ENCODE measurements around the gene MISP3. TPM values are rescaled to one million over a fixed set of nuclear protein-coding genes. Genes with fewer than 3 reads are reported as not detected.

The MISP3 gene
- total and polyA plus RNA-seq, 9 of the 15 experiments (the other 6 are each of a cell fraction or from before 2014, with no cell fraction given), result 0.25 to 5.6 (median 1.6) TPM

DNA sequence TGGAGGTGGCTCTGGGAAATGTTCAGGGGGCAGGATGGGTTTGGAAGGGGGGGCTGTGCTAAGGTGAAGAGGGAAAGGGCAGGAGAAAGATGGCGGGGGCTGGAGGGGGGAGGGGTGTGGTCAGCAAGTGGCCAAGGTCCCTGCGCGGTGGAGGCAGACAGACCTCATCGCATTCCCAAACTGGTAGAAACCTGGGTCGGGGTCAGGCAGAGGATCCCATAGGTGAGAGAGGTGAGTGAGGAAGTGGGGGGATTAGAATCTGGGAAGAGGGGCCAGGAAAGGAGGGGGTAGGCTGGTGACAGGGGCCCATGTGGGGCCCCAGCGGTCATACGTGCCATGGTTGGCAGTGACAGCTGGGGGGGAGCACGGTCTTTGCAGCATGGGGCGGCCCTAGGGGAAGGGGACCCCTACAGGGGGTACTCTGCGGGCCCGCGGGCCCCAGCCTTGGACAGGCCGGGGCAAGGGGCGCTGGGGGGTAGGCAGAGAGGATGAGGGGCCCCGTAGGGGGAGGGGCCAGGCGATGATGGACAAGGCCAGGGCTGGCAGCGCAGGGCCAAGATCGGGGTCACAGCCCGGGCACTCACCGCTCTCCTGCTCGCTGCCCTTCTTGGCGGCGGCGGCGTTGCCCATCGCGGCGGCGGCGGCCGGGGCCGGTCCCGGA is 44.5 kb downstream of the MISP3 start (continued):
- TF ChIP-seq, protein P1, sequence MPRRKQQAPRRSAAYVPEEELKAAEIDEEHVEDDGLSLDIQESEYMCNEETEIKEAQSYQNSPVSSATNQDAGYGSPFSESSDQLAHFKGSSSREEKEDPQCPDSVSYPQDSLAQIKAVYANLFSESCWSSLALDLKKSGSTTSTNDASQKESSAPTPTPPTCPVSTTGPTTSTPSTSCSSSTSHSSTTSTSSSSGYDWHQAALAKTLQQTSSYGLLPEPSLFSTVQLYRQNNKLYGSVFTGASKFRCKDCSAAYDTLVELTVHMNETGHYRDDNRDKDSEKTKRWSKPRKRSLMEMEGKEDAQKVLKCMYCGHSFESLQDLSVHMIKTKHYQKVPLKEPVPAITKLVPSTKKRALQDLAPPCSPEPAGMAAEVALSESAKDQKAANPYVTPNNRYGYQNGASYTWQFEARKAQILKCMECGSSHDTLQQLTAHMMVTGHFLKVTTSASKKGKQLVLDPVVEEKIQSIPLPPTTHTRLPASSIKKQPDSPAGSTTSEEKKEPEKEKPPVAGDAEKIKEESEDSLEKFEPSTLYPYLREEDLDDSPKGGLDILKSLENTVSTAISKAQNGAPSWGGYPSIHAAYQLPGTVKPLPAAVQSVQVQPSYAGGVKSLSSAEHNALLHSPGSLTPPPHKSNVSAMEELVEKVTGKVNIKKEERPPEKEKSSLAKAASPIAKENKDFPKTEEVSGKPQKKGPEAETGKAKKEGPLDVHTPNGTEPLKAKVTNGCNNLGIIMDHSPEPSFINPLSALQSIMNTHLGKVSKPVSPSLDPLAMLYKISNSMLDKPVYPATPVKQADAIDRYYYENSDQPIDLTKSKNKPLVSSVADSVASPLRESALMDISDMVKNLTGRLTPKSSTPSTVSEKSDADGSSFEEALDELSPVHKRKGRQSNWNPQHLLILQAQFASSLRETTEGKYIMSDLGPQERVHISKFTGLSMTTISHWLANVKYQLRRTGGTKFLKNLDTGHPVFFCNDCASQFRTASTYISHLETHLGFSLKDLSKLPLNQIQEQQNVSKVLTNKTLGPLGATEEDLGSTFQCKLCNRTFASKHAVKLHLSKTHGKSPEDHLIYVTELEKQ (CRISPR knock-in tag; IDR thresholded peaks at IDR 0.05), result no peak
- TF ChIP-seq YY1 (IDR thresholded peaks at IDR 0.05; ENCODE audit: borderline replicate concordance in 1 of 3, control insufficient read depth in 1 of 3, extremely low read depth in 1 of 3, insufficient read depth in 3 of 3, insufficient read length in 1 of 3, insufficient replicate concordance in 2 of 3, low read depth in 1 of 3, low read length in 2 of 3) (peak in 2 of 3 experiments; percentile 23 to 79), HNRNPLL (IDR thresholded peaks at IDR 0.05; ENCODE audit: low read depth, low read length, poor library complexity, severe bottlenecking) (peak; percentile 0), RBM15 (IDR thresholded peaks at IDR 0.05; ENCODE audit: insufficient read depth, low read length) (no peak), NFYB (IDR thresholded peaks at IDR 0.05; ENCODE audit: extremely low read depth, insufficient read length) (no peak), CTBP1 (IDR thresholded peaks at IDR 0.05; ENCODE audit: borderline replicate concordance) (no peak), ZNF239 (CRISPR knock-in tag; IDR thresholded peaks at IDR 0.05) (no peak), MTA3 (IDR thresholded peaks at IDR 0.05; ENCODE audit: borderline replicate concordance) (no peak), ZKSCAN3 (CRISPR knock-in tag; IDR thresholded peaks at IDR 0.05) (no peak), RBM22 (IDR thresholded peaks at IDR 0.05; ENCODE audit: low read depth, low read length, poor library complexity, severe bottlenecking) (no peak), ZSCAN29 (IDR thresholded peaks at IDR 0.05) (no peak), PCBP1 (IDR thresholded peaks at IDR 0.05; ENCODE audit: low read depth, low read length, poor library complexity, severe bottlenecking) (peak; percentile 29)
- TF ChIP-seq, protein P2, sequence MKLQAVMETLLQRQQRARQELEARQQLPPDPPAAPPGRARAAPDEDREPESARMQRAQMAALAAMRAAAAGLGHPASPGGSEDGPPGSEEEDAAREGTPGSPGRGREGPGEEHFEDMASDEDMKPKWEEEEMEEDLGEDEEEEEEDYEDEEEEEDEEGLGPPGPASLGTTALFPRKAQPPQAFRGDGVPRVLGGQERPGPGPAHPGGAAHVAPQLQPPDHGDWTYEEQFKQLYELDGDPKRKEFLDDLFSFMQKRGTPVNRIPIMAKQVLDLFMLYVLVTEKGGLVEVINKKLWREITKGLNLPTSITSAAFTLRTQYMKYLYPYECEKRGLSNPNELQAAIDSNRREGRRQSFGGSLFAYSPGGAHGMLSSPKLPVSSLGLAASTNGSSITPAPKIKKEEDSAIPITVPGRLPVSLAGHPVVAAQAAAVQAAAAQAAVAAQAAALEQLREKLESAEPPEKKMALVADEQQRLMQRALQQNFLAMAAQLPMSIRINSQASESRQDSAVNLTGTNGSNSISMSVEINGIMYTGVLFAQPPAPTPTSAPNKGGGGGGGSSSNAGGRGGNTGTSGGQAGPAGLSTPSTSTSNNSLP (IDR thresholded peaks at IDR 0.05; ENCODE audit: borderline replicate concordance, low read depth, low read length), result no peak
- TF ChIP-seq, protein P3, sequence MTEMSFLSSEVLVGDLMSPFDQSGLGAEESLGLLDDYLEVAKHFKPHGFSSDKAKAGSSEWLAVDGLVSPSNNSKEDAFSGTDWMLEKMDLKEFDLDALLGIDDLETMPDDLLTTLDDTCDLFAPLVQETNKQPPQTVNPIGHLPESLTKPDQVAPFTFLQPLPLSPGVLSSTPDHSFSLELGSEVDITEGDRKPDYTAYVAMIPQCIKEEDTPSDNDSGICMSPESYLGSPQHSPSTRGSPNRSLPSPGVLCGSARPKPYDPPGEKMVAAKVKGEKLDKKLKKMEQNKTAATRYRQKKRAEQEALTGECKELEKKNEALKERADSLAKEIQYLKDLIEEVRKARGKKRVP (CRISPR knock-in tag; IDR thresholded peaks at IDR 0.05), result no peak
- TF ChIP-seq, protein P4, sequence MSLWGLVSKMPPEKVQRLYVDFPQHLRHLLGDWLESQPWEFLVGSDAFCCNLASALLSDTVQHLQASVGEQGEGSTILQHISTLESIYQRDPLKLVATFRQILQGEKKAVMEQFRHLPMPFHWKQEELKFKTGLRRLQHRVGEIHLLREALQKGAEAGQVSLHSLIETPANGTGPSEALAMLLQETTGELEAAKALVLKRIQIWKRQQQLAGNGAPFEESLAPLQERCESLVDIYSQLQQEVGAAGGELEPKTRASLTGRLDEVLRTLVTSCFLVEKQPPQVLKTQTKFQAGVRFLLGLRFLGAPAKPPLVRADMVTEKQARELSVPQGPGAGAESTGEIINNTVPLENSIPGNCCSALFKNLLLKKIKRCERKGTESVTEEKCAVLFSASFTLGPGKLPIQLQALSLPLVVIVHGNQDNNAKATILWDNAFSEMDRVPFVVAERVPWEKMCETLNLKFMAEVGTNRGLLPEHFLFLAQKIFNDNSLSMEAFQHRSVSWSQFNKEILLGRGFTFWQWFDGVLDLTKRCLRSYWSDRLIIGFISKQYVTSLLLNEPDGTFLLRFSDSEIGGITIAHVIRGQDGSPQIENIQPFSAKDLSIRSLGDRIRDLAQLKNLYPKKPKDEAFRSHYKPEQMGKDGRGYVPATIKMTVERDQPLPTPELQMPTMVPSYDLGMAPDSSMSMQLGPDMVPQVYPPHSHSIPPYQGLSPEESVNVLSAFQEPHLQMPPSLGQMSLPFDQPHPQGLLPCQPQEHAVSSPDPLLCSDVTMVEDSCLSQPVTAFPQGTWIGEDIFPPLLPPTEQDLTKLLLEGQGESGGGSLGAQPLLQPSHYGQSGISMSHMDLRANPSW (CRISPR knock-in tag; IDR thresholded peaks at IDR 0.05), result no peak
- TF ChIP-seq, protein P5, sequence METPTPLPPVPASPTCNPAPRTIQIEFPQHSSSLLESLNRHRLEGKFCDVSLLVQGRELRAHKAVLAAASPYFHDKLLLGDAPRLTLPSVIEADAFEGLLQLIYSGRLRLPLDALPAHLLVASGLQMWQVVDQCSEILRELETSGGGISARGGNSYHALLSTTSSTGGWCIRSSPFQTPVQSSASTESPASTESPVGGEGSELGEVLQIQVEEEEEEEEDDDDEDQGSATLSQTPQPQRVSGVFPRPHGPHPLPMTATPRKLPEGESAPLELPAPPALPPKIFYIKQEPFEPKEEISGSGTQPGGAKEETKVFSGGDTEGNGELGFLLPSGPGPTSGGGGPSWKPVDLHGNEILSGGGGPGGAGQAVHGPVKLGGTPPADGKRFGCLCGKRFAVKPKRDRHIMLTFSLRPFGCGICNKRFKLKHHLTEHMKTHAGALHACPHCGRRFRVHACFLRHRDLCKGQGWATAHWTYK (CRISPR knock-in tag; IDR thresholded peaks at IDR 0.05), result no peak
